HepG2 (cell line): ENCODE results near the gene MOAP1. TPM values are rescaled to one million over a fixed set of nuclear protein-coding genes. Genes with fewer than 3 reads are reported as not detected.
A peak's percentile ranks its signal among the peaks of the same experiment; 100 is the strongest.

Source experiments
- CAMTA2 ChIP-seq: sonication (generic); formaldehyde crosslinking; IDR thresholded peaks from 2 replicates; pipeline ENCODE4 v1.4.0; 2020; ENCODE audit warnings: mild to moderate bottlenecking, missing genetic modification reagents, borderline replicate concordance
- FOSL1 ChIP-seq: sonication (generic); formaldehyde crosslinking; IDR thresholded peaks from 2 replicates; pipeline ENCODE4 v1.9.0; 2021; ENCODE audit warnings: missing genetic modification reagents, borderline replicate concordance
- MTA1 ChIP-seq: sonication (generic); formaldehyde crosslinking; IDR thresholded peaks from 2 replicates; pipeline ENCODE4 v1.4.0; 2020; ENCODE audit warnings: missing genetic modification reagents, mild to moderate bottlenecking, borderline replicate concordance
- PHF21A ChIP-seq: sonication (generic); formaldehyde crosslinking; IDR thresholded peaks from 2 replicates; pipeline ENCODE4 v1.5.0; 2020; ENCODE audit warnings: mild to moderate bottlenecking, missing genetic modification reagents
- PITX1 ChIP-seq: sonication (generic); formaldehyde crosslinking; IDR thresholded peaks from 2 replicates; pipeline ENCODE4 v1.5.1; 2020; ENCODE audit warnings: mild to moderate bottlenecking, missing genetic modification reagents
- RORA ChIP-seq: sonication (generic); formaldehyde crosslinking; IDR thresholded peaks from 2 replicates; pipeline ENCODE4 v1.5.0; 2020; ENCODE audit warnings: mild to moderate bottlenecking, missing genetic modification reagents, moderate library complexity
- SIN3A ChIP-seq: IDR thresholded peaks from 2 replicates; pipeline ENCODE4 v1.6.1; 2011; ENCODE audit warnings: low read depth, mild to moderate bottlenecking, control low read depth, low read length, borderline replicate concordance
- SP1 ChIP-seq, 2 experiments: fragments of 450-650 bp in 1 of 2; sonication (generic) in 1 of 2; formaldehyde crosslinking in 1 of 2; IDR thresholded peaks; 2 replicates each; pipeline versions ENCODE4 v1.4.0 to v1.6.1; 2016 to 2020; ENCODE audit warnings: missing genetic modification reagents in 1 of 2
- ZBTB42 ChIP-seq: sonication (generic); formaldehyde crosslinking; IDR thresholded peaks from 2 replicates; pipeline ENCODE4 v1.5.0; 2020; ENCODE audit warnings: mild to moderate bottlenecking, missing genetic modification reagents
- ZFP36L2 ChIP-seq: sonication (generic); formaldehyde crosslinking; IDR thresholded peaks from 2 replicates; pipeline ENCODE4 v1.4.0; 2020; ENCODE audit warnings: missing genetic modification reagents
- ZNF432 ChIP-seq: sonication (generic); formaldehyde crosslinking; IDR thresholded peaks from 2 replicates; pipeline ENCODE4 v1.5.0; 2020; ENCODE audit warnings: missing genetic modification reagents, mild to moderate bottlenecking, borderline replicate concordance
- ZNF543 ChIP-seq: sonication (generic); formaldehyde crosslinking; IDR thresholded peaks from 2 replicates; pipeline ENCODE4 v1.4.0; 2020; ENCODE audit warnings: mild to moderate bottlenecking, missing genetic modification reagents
- ZNF552 ChIP-seq: sonication (generic); formaldehyde crosslinking; IDR thresholded peaks from 2 replicates; pipeline ENCODE4 v1.9.0; 2022; ENCODE audit warnings: missing genetic modification reagents, mild to moderate bottlenecking, borderline replicate concordance
- ZNF879 ChIP-seq: sonication (generic); formaldehyde crosslinking; IDR thresholded peaks from 2 replicates; pipeline ENCODE4 v1.8.1; 2023; ENCODE audit warnings: missing genetic modification reagents
- ZSCAN20 ChIP-seq: sonication (generic); formaldehyde crosslinking; IDR thresholded peaks from 2 replicates; pipeline ENCODE4 v1.4.0; 2020; ENCODE audit warnings: missing genetic modification reagents, mild to moderate bottlenecking, borderline replicate concordance
- polyA plus RNA-seq, 8 experiments: library from polyadenylated mRNA; depleted of rRNA in 3 of 8; stranded (reverse) in 7 of 8; unstranded in 1 of 8; fragments of >200 nt; fragmentation: Illumina TruSeq in 4 of 8; extraction: Trizol in 4 of 8; gene quantifications; 2 replicates each; pipeline versions ENCODE4 v1.2.1 to v1.2.3, GENCODE V29; 2011 to 2016; ENCODE audit warnings: low read depth in 4 of 8, missing spikeins in 1 of 8, mixed read lengths in 1 of 8; ENCODE audit not compliant: insufficient read depth in 1 of 8
- total RNA-seq, 5 experiments: library from RNA; depleted of rRNA; stranded (reverse); fragments of >200 nt; fragmentation: Illumina TruSeq; extraction: Trizol; gene quantifications; 2 replicates each; pipeline ENCODE4 v1.2.3, GENCODE V29; 2016; ENCODE audit warnings: low read depth in 1 of 5
- TF ChIP-seq, protein P1 (sequence below): IDR thresholded peaks from 2 replicates; pipeline ENCODE4 v1.6.1; 2018; ENCODE audit warnings: missing genetic modification reagents
- TF ChIP-seq, protein P2 (sequence below): sonication (generic); formaldehyde crosslinking; IDR thresholded peaks from 2 replicates; pipeline ENCODE4 v1.5.1; 2020; ENCODE audit warnings: missing genetic modification reagents, mild to moderate bottlenecking, borderline replicate concordance
- TF ChIP-seq, protein P3 (sequence below): IDR thresholded peaks from 2 replicates; pipeline ENCODE4 v1.6.1; 2018; ENCODE audit warnings: missing genetic modification reagents, mild to moderate bottlenecking, missing compliant biosample characterization

The MOAP1 gene
- total and polyA plus RNA-seq, 2 of the 13 experiments (the other 11 are each of a cell fraction or from before 2014, with no cell fraction given), result 14.6 to 47.0 TPM

DNA sequence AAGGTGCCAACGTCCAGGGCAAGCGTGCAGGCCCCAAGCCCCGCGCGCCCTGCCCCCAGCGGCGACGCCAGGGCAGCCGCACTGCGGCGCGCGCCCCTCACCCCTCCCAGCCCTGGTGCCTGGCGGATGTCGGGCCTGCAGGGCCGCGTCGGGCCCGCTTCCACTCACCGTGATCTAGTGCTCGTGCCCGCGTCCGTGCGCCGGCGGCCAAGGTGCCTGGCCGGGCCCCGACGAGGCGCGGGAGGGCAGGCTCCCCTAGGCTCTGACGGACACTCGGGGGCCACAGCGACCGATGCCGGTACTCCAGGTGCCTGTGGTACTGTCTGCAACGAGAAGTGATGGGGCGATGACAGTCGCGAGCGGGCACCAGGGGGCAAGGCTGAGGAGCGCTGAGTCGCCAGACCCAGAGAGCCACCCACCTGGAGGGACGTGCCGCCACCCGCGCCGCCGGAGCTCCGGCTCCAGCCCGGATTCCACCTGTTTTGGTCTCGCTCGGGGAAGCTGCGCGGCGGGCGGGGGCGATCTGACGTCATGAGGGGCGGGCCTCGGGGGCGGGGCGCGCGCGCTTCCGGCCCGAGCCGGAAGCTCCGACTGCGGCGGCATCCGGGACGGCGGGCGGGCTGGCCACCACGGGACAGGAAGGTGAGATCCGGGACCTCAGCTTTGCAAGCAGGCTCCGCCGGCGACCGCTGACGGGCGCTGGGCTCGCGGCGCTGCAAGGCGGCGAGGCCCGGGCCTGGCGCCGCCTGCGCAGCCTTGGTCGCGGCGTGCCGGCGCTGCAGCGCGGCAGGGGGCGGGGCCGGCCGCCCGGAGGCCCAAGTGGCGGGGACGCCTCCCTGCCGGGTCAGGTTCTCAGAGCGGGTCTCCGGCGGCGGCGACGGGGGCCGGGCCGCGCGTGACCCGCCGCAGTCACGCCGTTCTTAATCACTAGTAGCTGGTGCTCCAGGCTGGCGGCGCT lies at the start of gene MOAP1, which contains the start of gene LYSET (continued):
- TF ChIP-seq, protein P1, sequence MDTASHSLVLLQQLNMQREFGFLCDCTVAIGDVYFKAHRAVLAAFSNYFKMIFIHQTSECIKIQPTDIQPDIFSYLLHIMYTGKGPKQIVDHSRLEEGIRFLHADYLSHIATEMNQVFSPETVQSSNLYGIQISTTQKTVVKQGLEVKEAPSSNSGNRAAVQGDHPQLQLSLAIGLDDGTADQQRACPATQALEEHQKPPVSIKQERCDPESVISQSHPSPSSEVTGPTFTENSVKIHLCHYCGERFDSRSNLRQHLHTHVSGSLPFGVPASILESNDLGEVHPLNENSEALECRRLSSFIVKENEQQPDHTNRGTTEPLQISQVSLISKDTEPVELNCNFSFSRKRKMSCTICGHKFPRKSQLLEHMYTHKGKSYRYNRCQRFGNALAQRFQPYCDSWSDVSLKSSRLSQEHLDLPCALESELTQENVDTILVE (CRISPR knock-in tag), result peak; percentile 72; the same call in 1 of the 2 replicates
- TF ChIP-seq ZNF552 (CRISPR knock-in tag), result no peak
- peak; percentile 89 for TF ChIP-seq ZNF543 (CRISPR knock-in tag)
- 0 out of 2 replicates have a peak, but pooled peaks have one; percentile 60 for TF ChIP-seq ZNF879
- TF ChIP-seq, protein P2, sequence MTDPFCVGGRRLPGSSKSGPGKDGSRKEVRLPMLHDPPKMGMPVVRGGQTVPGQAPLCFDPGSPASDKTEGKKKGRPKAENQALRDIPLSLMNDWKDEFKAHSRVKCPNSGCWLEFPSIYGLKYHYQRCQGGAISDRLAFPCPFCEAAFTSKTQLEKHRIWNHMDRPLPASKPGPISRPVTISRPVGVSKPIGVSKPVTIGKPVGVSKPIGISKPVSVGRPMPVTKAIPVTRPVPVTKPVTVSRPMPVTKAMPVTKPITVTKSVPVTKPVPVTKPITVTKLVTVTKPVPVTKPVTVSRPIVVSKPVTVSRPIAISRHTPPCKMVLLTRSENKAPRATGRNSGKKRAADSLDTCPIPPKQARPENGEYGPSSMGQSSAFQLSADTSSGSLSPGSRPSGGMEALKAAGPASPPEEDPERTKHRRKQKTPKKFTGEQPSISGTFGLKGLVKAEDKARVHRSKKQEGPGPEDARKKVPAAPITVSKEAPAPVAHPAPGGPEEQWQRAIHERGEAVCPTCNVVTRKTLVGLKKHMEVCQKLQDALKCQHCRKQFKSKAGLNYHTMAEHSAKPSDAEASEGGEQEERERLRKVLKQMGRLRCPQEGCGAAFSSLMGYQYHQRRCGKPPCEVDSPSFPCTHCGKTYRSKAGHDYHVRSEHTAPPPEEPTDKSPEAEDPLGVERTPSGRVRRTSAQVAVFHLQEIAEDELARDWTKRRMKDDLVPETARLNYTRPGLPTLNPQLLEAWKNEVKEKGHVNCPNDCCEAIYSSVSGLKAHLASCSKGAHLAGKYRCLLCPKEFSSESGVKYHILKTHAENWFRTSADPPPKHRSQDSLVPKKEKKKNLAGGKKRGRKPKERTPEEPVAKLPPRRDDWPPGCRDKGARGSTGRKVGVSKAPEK (CRISPR knock-in tag), result no peak
- TF ChIP-seq CAMTA2 (CRISPR knock-in tag), result no peak
- TF ChIP-seq ZBTB42 (CRISPR knock-in tag), result no peak
- TF ChIP-seq SIN3A, result peak; percentile 37; the same call in 1 of the 2 replicates
- TF ChIP-seq PHF21A, result no peak
- TF ChIP-seq ZSCAN20 (CRISPR knock-in tag), result no peak
- no peak for TF ChIP-seq ZNF432
- no peak for TF ChIP-seq ZFP36L2
- TF ChIP-seq FOSL1, result no peak
- no peak for TF ChIP-seq SP1 (IDR thresholded peaks at IDR 0.05)
- peak; percentile 53; the same call in 1 of the 2 replicates for TF ChIP-seq SP1 (CRISPR knock-in tag; IDR thresholded peaks at IDR 0.05)
- TF ChIP-seq, protein P3, sequence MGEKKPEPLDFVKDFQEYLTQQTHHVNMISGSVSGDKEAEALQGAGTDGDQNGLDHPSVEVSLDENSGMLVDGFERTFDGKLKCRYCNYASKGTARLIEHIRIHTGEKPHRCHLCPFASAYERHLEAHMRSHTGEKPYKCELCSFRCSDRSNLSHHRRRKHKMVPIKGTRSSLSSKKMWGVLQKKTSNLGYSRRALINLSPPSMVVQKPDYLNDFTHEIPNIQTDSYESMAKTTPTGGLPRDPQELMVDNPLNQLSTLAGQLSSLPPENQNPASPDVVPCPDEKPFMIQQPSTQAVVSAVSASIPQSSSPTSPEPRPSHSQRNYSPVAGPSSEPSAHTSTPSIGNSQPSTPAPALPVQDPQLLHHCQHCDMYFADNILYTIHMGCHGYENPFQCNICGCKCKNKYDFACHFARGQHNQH, result peak; percentile 75; the same call in 1 of the 2 replicates
- TF ChIP-seq MTA1 (CRISPR knock-in tag), result peak; percentile 84
- TF ChIP-seq PITX1 (CRISPR knock-in tag), result no peak; the same call in 1 of the 2 replicates
- TF ChIP-seq RORA (CRISPR knock-in tag), result no peak
